GM18508 (cell line): ENCODE measurements around the gene KCNS1.
"Not testable (repeated sequence)": the region's sequence is repeated elsewhere in the genome, so short reads cannot be mapped to it uniquely, and the experiment has no call there.

Experiments
- ATAC-seq: cut with Tn5 transposase; IDR thresholded peaks from one replicate; pipeline ENCODE4 v1.9.1; 2021; ENCODE audit warnings: moderate number of reproducible peaks; ENCODE audit not compliant: insufficient read depth, unreplicated experiment

Gene KCNS1

DNA sequence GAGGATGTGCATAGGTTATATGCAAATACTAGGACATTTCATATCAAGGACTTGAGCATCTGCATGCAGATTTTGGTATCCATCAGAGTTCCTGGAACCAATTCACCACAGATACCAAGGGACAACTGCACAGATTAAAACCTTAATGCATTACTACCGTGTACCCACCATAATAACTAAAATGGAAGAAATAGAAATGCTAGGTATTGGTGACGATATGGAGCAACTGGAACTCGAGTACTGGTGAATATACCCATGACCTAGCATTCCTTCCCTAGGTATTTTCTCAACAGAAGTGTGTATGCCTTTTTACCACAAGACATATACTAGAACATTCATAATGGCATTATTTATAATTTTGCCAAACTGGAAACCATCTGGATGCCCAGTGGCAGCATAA is 18.5 kb downstream of the KCNS1 start:
- ATAC-seq: no peak

DNA sequence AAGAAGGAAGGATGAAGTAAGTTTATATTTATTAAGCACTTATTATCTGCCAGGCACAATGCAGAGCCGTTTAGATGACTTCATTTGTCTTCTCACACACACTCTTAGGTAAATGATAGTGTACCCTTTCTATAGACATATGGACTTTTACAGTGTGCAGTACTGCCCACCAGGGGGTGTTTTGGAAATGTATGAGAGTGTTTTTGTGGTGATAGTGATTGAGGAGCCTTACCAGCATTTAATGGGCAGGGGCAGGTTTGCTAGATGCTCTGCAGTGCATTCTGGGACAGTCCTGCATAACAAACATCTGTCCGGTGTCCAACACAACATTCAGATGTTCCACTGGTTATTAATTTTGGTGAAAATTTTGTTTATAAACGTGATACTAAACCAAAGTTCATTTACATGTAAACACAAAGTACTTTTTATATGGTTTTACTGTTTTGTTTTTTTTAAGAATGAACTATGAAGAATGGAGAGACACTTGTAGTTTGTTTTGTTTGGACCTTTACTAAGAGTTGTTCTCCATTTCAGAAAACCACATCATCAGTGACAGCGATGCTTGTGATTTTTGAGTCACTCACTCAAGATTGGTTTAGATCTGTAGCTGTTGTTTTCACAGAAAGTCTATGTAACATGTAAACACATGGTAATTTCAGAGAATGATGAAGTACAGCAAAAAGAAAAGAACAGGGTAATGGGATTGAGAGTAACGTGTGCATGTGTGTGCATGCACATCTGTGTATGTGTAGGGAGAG is 19.9 kb downstream of the KCNS1 start:
- no peak for ATAC-seq

DNA sequence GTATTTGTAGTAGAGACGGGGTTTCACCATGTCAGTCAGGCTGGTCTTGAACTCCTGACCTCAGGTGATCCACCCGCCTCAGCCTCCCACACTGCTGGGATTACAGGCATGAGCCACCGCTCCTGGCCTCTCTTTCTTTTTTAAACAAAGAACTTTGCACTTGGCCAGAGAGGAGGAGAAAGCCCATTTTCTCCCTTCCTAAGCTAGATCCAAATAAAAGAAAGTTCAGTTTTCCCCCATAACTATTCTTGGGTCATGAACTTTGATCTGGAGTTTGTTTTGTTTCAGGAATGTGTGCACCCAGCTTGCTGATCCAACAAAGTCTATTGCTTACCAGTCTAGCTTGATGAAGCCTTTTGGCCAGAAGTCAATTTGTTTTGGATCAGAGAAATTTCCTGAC is 23.4 kb downstream of the KCNS1 start:
- no peak for ATAC-seq

DNA sequence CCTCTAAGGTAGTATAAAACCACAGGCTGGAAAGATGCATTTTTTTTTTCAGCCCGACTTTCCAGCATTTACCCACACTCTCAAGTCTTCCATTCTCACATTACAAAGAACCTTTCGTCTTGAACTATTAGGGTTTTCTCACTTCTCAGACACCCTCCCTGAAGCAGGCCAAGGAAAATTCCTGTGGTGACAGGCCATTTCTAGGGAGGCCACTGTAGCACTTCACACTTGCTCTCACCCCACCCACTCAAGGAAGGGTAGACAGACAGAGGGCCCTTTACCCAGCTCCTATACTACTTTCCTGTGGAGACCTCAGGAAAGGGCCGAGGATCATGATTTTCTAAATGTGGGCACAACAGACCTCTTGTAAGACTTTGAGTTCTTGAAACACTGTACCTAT is 27.7 kb downstream of the KCNS1 start:
- no peak for ATAC-seq

DNA sequence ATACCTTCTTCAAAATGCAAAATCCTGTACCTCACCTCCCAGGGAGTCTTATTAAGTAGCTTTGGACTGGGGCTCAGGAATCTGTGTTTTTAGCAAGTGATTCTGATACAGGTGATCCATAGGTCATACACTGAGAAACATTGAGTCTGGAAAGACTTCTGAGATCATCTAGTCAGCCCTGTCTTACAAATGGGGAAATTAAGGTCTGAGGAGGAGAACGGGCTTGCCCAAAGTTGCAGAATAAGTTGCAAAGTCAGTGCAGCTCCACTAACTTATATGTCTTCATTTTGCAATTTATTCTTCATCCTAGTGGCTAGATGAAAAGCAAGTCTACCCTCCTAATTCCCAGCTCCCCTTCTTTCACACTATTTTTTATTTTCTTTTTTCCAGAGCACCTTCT is 28.9 kb downstream of the KCNS1 start:
- ATAC-seq: no peak

DNA sequence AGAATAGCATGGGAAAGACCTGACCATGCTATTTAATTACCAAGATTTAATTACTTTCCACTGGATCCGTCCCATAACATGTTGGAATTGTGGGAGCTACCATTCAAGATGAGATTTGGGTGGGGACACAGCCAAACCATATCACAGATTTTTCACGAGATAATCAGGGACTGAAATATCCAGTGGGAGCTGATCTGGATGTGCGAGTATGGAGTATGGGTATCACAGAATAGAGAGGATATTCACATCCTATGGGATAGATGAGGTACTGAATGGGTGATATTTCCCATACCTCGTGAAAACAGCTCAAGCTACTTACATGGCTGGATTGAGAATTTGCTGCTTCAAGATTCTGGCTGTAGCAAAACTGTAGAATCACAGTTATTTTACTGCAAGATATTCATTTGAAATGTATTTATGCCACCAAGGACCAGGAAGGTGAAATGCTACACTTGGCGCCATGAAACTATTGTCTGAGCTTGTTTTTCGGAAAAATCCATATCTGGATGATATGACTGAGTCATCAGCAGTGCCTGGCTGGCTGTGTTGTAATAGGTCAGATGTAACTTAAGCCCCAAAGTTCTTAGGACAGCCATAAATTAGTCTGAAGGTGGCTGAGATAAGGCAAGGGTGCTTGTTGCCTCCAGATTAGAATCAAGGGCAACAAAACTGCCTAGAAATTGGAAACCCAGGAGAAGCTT is 29.8 kb downstream of the KCNS1 start:
- ATAC-seq: no peak

DNA sequence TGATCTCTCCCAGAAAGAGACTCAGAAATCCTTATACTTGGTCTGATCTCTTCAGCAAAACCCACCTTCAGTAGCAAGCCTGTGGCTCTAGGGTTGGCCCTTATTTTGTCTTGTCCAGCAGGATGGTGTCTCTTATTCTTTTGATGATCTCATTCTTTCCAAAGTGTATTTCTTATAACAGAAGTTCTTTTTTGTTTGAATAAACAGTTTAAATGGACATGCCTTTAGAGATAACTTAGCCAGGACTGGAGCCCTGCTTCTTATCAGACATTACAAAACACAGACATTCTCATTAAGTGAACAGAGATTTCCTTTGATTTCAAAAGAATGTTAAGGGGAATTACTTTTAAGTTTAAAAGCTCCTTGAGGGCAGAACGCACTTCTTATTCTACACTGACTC is 31.7 kb downstream of the KCNS1 start:
- no peak for ATAC-seq

DNA sequence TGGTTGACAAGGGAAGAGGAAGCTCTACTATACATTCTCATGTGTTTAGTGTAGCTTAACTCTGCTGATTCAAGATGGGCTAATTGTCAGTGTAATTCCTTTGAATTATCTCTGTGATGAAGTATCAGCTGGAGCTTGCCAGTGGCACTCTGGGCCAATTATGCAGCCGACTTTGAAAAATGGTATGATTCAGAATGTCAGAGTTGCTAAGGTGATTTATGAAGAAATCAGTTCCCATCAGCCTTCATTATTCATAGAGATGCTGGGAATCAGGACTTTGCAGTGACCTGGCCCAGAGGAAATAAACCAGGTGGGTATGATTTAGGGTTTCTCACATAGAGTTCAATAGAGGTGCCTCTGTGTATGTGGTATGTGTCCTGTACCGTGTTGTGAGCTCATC is 33.4 kb downstream of the KCNS1 start:
- ATAC-seq: no peak

DNA sequence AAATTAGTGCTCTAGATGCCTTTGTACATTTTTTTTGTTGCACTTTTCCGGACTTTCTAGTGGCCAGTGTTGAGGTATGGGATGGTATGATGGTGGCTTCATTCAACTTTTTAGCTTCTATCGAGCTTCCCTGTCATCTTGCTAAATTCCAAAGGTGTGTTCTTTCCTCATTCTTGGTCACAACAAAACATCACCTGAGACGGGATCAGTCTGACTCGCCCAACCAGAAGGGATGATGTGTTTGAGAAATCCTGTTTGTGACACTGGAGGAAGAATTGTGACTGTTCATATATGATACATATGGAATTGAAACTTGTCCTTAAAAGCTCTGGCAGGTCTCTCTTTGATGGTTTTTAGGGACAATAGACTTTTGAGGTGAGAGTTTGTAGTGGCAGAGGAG is 33.8 kb downstream of the KCNS1 start:
- no peak for ATAC-seq

DNA sequence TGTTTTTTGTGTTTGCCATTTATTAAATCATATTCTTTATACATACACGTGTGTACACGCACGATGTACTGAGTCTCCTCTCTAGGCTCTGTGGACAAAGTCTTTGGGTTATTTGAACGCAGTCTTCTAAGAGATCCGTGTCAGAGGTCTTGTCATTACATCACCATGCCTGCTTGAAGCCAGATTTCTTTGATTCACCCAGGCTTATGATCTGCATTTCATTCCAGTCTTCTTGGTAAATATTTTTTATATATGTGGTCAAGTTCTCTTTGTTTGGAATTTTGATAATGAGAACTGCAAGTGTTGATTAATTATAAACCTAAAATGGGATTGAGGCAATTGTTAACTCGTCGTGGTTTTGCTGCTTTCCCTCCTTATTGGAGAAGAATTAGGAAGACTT is 34.6 kb downstream of the KCNS1 start:
- ATAC-seq: no peak

DNA sequence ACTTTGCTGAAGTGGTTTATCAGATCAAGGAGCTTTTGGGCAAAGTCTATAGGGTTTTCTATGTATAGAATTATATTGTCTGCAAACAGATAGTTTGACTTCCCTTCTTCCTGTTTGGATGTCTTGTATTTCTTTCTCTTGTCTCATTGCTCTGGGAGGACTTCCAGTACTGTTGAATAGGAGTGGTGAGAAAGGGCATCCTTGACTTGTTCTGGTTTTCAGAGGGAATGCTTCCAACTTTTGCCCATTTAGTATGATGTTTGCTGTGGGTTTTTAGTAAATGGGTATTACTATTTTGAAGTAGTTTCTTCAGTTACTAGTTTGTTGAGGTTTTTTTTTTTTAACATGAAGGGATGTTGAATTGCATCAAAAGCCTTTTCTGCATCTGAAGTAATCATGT is 36.1 kb downstream of the KCNS1 start:
- no peak for ATAC-seq

DNA sequence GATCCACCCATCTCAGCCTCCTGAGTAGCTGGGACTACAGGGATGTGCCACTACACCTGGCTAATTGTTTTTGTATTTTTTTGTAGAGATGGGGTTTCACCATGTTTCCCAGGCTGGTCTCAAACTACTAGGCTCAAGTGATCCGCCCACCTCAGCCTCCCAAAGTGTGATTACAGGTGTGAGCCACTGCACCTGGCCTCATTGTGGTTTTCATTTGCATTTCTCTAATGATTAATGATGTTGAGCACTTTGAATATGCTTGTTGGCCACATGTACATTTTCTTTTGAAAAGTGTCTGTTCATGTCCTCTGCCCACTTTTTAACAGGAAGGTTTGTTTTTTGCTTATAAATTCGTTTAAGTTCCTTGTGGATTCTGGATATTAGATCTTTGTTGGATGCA is 37.8 kb downstream of the KCNS1 start:
- ATAC-seq: not testable (repeated sequence)

DNA sequence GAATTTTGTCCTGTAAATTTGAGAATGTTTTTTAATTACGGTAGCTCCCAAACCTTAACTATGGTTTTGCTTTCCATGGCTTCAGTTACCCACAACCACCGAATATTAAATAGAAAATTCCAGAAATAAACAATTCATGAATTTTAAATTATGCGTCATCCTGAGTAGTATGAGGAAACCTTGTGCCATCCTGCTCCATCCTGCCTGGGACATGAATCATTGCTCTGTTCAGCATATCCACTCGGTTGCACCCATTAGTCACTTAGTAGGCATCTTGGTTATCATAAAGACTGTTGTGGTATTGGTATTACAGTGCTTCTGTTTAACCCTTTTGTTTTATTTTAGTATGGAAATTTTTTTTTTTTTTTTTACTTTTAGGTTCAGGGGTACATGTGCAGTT is 39.7 kb downstream of the KCNS1 start:
- ATAC-seq: no peak

DNA sequence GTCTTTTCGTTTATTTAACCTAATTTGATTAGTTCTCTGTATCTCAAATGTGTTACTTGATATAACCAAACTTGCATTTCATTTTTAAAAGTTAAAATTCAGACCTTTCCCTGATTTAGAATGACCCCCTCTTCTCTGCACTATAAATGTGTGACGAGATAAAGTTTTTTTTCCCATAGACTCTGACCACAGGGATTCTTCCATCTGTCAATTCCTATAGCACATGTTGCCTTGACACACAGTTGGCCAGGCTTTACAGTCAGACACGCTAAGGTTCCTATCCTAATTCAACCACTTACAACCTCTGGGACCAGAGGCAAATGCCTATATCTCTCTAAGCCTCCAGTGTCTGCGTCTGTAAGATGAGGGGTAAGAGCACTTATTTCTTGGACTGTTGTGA is 40.6 kb downstream of the KCNS1 start:
- ATAC-seq: no peak

DNA sequence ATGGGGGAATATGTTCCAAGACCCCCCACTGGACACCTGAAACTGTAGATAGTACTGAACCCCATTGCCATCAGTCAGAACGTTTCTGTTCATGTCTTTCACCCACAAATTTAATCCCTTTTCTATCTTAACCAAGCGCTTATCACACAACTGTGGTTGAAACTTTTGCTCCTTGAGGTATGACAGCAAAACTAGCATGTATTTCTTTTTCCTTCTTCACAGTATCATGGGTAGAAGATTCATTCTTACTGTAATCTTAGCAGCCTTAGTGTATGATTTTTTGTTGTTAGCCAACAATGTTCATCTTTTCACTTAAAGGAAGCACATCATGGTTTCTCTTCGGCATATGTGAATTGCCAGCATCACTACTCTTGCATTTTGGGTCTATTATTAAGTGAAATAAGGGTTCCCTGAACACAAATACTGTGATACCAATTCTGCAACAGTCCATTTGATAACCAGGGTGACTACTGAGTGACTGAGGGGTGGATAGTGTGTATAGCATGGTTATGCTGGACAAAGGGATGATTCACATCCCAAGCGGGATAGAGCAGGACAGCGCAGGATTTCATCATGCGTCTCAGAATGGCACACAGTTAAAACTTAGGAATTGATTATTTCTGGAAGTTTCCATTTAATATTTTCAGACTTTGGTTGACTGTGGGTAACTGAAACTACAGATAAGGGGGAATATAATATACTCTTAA is 41.8 kb downstream of the KCNS1 start:
- ATAC-seq: no peak

DNA sequence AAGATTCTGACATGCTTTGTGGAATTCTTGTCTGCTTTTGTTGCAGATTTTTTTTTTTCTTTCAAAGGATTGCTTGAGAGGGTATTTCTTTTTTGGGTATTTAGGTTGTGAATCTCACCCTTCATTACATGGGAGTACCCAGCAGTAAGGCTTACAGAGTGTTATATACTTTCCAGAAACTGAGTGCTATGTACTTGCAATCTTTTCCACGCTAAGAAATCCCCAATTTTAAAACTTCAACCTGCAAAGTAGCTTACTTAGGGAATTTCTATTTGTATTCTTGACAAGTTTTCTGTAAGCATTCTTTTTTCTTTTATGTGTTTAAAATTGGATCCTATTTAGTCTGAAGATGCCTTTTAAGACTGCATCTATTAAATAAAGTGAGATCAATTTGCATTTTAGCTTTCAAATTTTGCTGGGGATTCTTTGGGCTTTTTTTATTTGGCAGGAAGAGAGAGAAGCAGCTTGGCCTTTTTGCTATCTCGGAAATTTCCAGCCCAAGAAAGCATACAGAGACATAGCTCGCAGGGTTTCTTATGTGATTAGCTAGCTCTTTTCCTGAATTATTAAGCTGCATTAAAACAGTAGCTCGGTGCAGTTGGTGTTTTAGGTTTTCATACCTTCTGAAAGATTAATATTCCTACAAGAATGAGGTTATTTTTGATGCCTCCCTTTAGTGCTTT is 42.6 kb downstream of the KCNS1 start:
- no peak for ATAC-seq

DNA sequence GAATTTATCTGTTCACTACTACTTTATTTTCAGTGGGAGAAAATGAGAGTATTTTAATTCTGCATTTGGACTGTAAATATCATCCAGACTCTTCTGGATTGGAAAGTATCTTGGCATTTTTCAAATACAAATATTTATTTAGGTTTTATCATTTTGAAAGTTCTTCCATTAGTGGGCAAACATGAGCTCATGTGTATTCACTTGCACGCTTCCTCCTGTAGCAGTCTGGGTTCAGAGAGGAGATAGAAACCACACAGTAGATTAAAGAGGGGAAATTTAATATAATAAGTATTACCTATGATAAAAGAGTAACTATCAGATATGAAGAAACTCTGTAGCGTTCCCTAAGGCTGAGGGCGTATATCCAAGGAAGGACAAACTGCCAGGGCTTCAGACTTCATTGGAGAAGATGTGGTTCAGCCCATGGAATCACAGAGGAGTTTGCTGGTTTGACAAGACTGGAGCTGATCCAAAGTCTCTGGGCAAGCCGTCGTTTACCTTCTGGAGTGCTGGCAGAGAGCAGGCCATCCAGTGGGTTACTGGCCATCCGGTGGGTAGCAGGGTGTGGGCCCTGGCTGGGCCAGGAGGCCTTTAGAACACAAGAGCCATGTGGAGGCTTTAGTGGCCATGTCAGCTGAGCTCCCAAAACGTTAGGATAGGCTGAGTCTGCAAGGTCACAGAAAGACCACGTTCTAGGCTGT is 44.3 kb downstream of the KCNS1 start:
- ATAC-seq: no peak

DNA sequence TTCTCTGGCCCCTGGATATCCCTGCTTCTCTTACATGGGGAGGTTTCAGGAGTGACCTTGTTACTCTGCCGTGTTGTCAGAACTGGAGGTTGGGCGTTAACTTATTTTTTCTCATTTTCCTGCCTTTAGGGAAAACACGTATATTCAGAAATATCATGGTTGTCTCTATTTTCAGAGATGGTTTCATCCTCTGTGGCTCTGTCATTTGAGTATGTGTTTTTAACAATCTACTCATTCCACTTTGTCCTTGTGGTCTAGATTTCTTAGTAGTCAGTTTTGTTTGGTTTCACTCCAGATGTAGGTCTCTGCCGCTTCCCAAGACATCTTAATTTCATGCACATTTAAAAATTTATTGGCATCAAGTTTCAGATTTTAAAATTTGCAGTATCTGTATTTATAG is 45.9 kb downstream of the KCNS1 start:
- ATAC-seq: no peak

DNA sequence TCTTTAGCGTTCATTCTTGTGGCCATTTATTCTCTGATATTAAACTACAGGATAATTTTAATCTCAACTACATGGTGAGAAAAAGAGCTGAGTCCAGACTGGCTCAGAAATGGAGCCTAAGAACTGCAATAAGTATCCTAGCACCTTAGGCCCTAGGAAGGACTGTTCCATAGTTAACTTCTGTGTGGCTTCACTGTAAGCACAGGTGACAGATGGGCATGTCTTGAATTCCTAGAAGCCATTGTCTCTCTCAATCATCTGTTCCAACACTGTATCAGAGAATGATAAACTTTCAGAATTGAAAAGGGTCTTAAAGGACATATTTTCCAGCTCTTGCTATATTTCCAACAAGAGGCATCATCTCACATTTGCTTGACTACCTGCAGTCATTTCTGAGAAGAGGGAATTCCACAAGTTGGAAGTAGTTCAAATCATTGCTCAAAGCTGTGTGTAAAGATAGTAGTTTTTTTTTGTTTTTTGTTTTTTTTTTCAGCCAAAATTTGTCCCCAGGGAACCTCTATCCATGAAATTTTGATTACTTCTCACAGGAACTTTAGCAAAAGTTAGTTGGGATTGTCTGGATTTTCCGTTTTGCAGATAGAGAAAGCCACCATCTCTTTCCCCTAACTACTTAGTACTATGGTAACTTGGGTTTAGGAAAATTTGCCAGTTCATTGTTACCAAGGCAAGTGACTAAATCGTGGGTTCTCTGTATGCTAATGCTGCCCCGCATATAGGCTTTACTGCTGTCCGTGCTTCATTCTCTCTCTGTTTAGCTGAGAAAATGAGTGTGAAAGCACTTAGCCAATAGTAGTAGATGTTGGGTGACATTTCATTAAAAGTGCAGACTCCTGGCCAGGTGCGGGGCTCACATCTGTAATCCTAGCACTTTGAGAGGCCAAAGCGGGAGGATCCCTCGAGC is 47.2 kb downstream of the KCNS1 start:
- no peak for ATAC-seq
